HG03565 (cell line): Measurements from ENCODE around the gene NRXN3.

Experiments
- ATAC-seq: cut with Tn5 transposase; IDR thresholded peaks from one replicate; pipeline ENCODE4 v1.9.1; 2021; ENCODE audit warnings: mild to moderate bottlenecking, moderate library complexity; ENCODE audit not compliant: unreplicated experiment

Gene NRXN3

DNA sequence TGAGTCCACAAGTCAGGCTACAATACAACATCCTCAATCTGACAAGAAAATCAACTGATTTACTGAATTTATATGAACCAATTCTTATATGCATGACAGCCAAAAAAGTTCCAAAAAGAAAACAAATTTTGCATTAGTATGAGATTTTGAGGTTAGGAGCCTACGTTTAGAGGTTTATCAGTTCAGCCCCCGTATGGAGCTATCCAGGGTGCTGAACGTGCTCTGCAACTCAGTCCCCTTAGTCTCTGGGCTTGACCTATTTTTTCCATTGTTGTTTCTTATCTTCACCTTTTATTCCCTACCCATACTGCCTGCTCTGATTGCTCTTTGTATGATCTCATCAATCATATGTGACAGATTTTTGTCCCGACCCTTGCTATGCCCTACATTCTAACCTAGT is 693.0 kb downstream of the NRXN3 start:
- ATAC-seq = no peak

DNA sequence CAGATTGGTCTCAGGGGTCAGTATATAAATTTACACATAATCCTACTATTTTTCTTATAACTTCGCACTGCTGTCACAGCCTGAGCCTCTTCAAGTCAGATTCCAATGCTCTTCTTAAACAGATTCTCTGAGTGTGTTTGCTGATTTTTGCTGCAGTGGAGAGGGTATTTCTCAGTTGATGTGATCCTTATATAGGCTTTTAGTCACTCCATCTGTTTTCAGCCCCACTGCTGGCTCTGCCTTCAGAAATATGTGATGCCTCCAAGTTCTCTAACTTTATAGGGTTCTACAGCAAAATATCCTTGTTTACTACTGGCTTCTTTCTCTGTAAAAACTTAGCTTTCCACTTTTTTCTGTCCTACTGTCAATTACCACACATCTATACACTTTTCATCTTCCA is 702.7 kb downstream of the NRXN3 start:
- no peak for ATAC-seq

DNA sequence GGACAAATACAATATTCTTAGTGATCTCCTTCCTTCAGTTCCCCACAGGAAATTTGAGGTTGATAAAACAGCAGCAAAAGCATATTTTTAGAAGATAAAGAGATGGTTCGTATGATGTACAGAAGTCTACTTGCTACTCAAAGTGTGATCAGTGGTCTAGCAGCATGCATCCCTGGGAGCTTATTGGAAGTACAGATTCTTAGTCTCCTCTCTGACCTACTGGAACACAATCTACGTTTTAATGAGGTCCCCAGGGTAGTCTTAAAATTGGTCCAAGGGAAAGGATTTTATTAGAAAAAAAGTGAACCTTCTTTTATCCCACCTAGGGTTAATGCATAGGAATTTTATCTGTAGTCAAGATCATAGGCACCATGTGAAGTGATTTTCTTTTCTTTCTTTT is 703.4 kb downstream of the NRXN3 start:
- no peak for ATAC-seq

DNA sequence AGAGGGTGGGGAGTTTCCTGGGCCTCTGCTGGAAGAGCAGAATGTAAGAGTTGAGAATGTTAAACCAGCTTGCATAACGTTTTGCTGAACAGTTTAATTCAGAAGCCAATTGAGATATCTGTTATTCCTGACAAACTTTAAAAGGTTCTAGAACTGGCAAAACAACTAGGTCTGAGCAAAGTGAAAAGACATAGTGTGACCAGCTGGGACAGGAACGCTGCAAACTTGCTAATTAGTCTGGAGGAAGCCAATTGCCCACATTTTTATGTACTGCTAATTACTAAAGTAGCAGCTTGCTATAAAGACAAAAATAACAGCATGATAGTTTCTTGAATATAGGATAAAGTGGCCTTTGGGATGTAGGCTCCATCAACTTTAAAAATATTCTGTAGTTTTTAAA is 704.9 kb downstream of the NRXN3 start:
- ATAC-seq = no peak

DNA sequence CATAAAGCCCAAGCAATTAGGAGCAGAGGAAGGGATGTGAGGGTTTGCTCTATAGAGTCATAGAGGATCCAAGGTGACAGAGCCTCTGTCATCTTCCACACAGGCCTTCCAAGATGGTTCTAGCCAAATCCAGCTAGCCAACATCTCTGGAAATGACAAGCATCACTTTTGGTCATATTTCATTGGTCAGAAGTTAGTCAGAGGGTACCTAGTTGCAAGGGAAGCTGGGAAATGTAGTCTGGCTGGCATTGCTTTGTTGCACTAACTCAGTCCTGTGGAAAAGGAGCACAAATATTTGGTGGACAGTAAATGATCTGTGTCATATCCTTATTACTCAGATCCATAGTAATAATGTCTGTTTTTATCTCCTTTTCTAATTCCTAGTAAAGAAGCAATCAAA is 715.7 kb downstream of the NRXN3 start:
- ATAC-seq = no peak

DNA sequence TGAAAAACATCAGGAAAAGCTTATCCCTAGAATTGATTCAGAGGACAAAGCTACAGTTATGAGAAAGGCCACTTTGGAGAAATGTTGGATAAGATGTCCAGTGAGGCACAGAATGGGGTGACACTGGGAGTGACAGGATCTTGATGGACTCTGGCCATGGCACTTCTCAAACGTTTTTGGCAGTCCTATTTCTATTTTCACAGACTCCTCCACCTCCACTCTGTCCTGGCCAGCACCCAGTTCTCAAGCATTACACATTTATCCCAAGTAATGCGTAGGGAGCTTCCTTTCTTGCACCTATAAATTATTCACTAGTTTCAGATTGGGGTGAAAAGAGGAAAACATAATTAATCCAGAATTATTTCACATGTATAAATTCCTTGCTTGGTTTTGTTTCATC is 727.3 kb downstream of the NRXN3 start:
- ATAC-seq = no peak

DNA sequence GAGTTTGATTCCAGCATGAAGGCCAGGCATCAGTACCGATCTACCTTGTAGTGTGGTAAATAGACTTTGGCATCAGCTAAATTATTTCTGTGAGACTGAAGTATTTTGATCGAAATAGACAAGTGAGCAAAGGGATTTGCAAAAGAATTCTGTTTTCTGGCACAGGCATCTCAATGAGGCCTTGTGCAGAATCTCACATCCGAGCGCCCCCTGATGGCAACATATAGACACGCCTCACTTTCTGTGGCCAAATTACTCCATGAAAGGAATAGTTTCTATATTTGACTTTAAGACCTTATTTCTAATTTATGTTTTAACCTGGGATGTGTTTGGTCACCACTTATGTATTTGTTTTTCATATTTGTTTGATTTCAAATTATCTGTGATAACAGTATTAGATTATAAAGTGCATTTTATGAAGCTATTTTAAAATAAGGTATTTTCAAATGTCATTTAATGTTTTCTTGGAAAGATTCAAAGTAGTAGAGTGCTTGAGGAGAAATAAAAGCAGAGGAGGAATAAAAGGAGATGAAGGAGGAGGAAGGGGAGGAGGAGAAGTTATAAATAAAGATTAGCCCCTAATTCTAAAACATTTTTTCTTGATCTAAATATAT is 731.9 kb downstream of the NRXN3 start:
- no peak for ATAC-seq

DNA sequence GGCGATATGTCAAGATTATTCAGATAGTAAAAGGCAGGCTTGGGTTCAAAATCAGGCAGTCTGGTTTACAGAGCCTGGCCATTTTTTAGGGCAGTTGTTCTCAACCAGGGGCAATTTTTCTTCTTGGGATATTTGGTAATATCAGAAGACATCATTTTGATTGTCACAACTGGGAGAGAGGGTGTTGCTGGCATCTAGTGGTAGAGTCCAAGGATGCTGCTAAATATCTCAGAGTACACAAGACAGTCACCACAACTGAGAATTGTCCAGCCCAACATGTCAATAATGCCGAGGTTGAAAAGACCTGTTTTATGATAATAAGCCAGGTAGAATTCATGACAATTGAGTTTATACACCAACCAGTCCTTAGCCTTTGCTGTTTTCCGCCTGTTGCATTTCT is 733.9 kb downstream of the NRXN3 start:
- ATAC-seq = no peak

DNA sequence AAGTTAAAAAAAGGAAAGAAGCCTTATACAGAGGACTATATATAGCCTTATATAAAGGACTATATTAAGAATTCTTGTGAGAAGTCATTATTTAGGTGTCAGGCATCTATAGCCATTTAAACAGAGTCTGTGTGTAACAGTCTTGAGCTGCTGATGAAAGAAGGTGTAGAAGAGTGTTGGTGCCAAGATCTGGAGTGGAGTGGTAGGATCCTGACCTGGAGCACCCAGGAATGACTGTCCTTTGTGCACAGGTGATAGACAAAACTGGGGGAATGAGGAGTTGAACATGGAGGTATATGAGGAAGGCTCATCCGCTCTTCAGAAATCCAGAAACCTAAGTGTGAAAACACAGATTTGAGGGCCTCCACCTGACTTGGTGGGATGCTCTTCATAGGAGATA is 747.3 kb downstream of the NRXN3 start:
- ATAC-seq = no peak

DNA sequence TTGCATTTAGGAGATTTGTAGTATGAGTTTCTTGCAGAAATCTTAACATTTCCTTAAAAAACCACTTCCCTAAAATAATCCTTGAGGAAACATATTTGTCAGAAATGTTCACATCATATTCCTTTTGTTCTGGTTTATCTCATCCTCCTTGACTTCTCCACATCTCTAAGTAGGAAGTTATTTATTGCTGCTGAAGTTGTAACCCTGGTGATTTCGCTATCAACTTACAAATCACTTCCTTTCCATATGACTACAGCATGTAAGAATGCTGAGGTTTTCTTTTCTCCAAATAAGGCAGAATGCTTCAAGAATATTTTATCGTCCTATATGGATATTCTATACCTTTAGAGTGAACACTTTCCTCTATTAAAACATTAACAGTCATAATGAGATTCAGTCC is 751.7 kb downstream of the NRXN3 start:
- no peak for ATAC-seq

DNA sequence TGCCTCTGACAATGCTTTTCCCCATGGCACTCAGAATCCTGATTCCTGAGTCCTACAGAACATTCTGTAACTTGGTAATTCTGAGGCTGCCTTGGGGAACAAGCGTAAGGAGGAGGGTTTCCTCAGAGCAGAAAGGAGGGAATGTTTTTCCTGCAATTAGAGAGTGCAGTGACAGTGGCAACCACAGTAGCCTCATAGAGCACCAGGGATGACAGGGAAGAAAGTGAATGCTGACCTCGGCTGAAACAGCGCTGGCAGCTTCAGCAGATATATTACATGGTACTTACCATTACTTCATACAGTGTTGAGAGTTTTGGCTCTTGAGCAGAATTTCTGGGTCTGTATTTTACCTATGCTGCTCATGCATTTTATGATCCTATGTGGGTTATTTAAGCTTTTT is 757.1 kb downstream of the NRXN3 start:
- ATAC-seq = no peak

DNA sequence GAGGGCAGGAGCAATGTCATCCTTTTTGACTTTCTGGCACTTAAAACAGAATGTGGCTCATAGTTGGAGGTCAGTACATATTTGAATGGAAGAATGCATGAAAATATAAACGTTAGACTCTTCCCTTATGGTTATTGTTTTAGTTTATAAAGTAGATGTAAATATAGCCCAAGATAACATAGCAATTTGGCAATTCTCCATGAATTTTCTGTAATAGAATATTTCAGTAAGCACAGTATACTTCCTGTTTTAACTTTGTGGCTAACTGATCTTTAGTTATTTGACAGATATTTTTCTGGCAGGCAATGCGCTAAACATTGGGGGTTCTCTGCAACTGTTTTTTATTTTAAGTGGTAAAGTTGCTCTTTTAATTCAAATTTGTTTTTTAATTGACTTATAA is 763.0 kb downstream of the NRXN3 start:
- no peak for ATAC-seq

DNA sequence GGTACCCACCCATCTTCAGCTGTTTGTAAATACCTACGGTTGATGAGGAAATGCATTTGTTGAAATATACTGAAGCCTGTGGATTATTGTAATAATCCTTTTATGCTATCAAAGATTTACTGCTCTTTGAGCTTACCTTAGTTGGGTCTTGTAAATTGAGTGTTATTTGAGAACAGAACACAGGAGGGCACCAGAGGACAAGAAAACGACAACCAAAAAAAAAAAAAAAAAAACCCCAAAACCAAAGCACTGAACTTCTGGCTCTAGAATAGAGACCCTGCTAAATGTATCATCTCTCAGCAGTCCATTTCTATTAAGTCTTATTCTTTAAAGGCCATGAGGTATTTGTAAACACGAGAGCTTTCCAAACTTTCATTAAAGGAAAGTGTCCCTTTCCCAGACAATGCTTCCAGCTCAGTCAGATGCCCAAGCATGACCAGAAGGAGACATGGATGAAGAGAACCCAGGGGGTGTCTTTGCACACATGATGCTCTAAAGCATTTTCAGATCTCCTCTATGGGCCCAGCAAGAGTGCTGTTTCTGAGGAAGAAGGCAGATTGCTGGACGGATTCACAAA is 763.9 kb downstream of the NRXN3 start:
- ATAC-seq = no peak

DNA sequence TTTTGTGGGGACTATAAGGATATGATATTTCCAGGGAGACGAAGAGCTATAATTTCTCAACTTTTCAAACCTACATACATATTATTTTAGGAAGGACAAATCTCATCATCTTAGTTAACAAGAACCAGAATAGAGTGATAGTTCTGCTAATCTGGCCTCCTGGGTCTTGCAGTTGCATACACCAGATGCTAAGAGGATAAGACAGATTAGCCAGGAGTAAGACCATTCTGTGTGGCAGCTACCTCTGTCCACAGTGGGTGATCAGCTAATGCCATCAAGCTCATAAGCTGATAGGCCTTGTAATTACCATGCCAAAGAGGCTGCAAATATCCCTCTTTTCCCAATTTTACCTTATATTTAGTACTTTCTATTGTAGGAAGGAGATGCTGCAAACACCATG is 776.8 kb downstream of the NRXN3 start:
- no peak for ATAC-seq

DNA sequence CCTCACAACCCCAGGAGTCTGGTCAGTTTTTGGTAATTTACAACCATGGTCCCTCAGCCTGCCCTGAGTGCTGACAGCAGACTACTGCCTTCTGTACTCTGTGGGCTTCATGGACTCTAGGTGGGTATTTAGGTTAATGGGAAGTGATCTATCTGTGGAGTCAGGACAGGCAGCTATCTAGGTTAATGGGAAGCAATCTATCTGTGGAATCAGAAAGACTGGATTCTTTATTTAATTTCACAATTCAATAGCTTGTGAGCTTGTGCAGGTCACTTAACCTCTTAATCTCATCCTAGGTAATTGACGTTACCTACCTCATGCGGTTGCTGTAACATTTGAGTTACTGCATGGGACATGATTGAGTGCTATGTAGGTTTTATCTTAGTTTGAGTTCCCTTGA is 777.5 kb downstream of the NRXN3 start:
- no peak for ATAC-seq

DNA sequence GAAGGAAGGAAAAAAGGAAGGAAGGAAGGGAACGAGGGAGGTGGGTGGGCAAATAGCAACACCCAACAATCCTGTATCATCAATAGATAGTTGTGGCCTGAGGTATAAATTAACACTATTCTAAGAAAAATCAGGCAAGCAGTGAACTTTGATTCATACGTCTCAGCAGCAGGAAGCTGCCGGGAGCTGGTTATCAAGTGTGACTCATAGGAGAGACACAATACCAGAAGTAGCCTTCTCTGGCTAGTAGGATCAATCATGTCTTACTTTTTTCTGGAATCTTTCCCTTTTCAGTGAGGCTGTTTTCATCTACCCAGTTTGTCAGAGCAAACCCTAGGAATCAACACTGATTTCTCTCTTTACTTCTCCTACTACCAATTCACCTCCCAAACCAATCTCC is 780.5 kb downstream of the NRXN3 start:
- no peak for ATAC-seq

DNA sequence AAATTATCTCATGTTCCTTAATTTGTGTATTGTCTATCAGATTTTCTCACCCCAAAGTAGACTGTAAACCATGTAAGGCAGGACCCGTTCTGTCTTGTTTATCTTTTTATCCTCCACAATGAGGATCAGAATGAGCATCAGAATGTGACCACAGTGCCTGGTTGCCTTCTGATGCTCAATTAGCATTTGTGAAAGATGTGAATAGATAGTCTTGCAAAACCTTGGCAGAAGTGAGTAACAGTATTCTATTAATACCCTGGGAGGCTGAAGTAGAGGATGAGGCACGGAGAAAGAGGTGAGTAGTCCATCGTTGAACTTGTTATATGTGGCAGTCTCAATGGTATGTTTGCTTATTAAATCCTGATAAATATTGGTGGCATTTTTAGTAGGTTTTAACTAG is 781.4 kb downstream of the NRXN3 start:
- ATAC-seq = no peak

DNA sequence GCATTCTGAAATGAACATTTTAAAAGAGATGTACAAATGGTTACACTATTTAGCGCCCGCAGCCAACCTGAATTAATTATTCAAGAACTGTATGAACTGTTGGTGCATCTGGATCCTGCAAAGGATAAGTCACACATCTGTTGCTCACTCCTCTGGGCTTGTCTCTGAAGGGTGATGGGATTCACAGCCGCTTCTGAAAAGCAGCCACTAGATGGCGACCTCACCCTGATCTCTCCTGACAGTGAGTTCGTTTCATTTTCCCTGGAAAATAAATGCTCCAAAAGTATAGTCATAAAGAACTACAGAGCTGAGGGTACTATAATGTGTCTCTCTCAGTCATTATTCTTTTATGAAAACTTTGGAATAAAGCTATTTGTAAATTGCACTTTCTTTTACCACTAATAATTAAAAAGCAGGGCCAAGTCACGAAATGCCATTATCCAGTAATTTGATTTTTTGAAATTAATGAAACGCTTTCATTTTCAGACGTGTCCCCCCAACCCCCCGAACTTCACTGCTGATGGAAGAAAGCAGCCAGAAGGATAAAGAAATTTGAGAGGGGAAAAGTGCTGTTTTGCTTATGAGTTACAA is 789.6 kb downstream of the NRXN3 start:
- peak; percentile 74 for ATAC-seq

DNA sequence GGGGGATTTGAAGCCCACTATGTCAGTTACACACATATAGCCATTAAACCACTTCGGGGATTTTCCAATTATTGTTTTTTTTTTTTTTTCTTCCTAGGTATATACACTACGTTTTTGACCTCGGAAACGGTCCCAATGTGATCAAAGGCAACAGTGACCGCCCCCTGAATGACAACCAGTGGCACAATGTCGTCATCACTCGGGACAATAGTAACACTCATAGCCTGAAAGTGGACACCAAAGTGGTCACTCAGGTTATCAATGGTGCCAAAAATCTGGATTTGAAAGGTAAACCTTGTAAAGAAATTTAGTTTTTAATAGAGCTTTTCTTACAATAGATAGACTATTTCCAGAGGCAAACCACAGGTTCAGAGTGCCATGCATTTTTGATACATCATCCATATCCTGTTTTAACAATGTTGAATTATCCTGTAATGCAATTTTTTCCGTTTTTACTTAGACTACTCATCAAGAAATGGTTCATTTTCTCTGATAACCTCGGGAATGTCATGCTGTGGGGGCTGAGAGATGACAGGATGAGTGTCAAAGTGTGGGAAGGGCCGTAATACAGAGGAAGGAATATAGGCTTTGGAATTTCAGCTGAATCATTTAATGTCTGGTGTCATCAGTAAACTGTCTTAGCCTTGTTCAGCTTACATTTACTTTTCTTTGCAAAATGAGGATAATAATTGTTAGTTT is 797.1 kb downstream of the NRXN3 start:
- ATAC-seq = no peak

DNA sequence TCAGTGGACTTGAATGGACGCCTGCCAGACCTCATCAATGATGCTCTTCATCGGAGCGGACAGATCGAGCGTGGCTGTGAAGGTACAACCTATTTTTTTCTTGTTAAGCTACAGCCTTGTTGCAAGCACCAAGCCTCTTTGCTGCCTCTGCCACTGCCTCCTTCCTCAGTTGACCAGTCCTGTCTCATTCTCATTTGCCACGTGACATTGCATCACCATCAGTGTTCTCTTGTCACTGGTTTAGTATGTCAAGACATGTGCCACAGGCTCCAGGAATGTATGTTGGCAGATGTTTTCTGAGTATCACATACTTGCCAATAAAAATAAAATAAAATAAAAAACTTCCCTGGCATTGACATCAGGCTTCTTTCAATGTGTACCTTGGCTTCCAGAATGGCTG is 798.1 kb downstream of the NRXN3 start:
- ATAC-seq = no peak

DNA sequence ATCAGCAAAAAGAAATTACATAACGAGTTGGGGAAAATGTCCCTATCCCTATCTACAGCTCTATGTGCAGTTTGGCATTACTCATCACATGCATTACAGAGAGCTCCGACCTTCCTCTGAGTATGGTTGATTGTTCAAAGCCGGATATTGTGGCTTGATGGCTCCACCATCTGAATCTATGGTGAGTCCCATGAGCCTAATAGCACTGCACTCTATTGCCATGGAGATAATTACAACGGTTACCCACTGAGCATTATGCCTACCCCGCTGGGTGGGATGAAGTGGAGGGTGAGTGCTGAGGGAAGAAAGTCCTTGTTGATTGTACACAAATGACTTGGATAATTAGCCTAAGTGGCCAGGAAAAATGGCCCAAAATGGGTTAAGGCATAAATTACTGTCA is 800.5 kb downstream of the NRXN3 start:
- ATAC-seq = no peak

DNA sequence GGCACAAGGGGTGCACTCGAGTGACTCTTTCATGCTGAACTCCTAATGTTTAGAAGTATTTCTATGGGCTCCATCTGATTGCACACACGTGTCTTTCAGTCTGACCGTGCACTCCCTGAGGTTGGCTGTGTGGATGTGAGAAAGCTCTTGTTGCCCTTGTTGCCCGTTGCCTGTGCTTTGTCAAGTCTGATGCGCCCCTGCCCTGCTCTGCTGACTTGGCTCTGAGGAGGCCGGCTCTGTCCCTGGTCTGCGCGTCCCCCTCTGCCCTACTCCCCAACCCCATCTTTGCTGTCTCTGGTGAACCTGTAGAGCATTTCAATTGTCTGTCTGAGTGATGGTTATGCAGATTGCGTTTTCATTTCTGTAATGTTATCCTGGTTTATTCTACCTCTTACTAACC is 802.3 kb downstream of the NRXN3 start:
- ATAC-seq = no peak
